ENCODE measurements around the gene TSPEAR.

- no peak for TF ChIP-seq CTCF (conservative IDR thresholded peaks at IDR 0.05 in 1 of 2, IDR thresholded peaks at IDR 0.05 in 1 of 2; ENCODE audit: low read depth in 1 of 2, low read length in 2 of 2)
- TF ChIP-seq EZH2 (IDR thresholded peaks at IDR 0.05; ENCODE audit: low read length, missing control alignments), result no peak
Observed at GRCh38 chr21:44684077-44684476, 27.3 kb downstream of the TSPEAR start.

Measured in fibroblast of lung (primary cell).